NCI-H2227 (cell line): ENCODE results near the gene SDCCAG8.

Experiments used
- DNase-seq: peaks from one replicate; lab custom pipeline; 2025; ENCODE audit not compliant: unreplicated experiment; lab: John Stamatoyannopoulos, UW

The SDCCAG8 gene

DNA sequence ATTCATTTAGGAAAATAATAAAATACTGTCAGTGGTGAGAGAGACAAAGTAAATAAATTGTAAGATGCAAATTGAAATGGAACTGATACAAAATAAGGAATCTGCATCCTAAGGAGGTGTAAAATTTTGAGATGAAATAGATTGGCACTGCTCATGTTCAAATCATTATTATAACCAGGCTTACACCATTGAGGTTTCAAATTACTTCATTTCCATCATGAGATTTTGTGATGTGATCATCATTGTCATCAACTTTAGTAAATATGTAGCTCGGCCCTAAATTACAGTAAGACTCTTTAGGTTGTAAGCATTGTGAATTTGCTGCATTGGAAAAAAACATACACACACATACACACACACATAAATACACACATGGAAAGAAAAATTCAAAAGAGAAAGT lies 123.4 kb downstream of the SDCCAG8 start:
- no peak for DNase-seq

DNA sequence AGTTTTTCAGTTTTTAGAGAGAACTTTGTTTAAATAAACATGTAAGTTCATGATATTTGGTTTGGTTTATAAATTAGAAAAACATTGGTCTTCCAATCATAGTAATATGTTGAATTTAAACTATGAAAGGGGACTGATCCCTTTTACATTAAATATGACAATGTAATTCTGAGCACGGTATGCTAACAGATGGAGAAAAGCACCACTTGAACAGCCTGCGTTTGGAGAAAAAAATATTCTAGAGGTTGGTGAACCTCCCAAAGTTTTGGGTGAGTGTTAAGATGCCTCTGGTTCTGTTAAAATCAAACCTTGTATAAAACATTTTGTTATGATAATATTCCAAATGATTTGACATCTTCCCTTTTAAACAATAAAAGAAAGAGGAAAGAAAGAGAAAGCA lies 123.9 kb downstream of the SDCCAG8 start:
- no peak for DNase-seq

DNA sequence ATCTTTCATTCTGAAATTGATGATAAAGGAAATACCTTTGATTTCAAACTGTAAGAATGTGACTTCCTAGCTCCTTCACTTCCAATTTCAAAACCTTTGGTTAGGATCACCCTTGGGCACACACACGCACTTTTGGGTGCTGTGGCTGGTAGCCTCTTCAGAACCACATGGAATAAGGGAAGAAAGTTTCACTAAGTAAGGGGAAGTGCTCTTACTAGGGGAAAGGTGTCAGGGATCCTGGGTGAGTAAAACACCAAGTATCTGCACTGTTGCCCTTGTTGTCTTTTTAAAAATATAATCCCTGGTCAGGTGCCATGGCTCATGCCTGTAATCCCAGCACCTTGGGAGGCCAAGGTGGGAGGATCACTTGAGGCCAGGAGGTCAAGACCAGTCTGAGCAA lies 132.4 kb downstream of the SDCCAG8 start:
- no peak for DNase-seq

DNA sequence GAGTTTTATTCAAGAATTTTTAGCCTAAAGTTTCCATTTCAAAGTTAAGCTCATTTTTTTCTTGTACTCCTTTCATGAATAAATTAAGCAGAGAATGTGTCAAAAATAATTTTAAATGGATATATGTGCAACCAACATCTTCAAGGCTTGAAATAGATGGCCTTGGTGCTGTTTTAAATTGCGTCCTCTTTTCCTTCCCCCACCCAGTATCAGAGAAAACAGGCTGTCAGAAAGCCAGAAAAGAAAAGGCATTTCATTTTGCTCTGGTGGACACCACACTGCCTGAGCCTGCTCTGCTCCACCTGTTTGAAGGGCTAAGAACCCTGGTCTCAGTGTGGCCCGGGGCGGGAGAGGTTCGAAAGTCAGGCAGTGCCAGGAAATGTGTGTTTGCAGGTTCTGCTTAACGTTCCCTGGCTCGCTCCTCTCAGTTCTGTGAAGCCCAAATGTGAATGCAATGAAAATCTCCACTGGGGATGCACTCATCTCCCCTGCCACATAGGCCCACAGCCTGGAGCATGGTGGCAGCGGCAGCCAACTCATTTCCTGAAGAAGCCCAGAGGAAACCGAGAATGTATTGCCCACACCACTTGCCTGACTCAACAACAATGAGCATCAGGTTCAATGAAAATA lies 134.4 kb downstream of the SDCCAG8 start:
- no peak for DNase-seq

DNA sequence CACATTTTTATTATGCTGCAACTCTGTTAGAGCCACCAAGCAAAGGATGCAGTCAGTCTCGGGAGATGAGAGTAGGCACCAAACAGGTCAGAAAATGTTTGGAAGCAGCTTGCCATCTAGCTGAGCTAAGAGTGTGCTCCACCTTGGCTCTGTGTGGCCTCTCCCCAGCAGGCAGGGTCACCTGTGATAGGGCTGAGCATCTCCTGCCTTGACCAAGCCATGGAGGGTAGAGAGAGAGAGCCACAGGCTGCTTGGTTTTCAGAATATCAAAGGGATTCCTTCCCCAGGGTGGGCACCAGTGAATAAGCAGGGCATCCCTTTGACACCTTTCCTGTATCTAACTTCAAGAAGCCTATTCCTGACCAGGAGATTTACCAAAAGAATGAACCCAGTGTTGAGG lies 135.5 kb downstream of the SDCCAG8 start:
- no peak for DNase-seq

DNA sequence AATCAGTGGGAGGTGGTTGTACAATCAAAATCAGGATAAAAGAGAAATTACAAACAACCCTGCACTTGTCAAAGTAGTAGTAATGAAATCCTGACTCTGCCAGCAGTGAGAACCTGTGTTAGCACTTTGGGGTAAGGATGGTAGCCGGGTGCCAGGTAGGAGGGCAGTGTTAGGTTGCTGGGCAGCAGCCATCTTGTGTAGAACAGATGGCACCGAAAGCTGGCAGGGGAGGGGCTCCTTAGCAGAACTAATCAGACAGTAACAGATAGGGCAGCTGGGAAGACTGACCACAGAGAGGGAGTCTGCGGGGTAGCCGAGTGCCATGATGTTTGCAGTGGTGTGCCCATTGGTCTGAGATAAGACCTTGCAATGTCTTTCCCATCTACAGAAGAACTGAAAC lies 137.3 kb downstream of the SDCCAG8 start:
- no peak for DNase-seq

DNA sequence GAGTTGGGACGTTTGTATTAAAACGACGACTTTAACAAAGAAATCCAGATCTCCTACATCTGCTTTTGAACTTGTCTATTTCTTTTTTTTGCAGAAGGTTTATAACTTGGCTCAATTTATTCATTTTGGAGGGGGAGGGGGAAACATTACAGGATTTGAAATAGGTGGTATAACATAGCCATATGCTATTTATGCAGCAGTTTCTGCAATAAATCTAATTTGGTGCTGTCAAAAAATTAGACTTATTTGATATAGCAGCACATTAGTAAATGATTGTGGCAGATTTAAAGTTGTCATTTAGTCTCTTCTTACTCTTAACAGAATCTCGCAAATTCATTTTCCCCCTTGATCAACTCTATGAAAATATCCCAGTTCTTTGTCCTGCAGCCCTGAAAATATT lies 138.2 kb downstream of the SDCCAG8 start:
- DNase-seq: no peak

DNA sequence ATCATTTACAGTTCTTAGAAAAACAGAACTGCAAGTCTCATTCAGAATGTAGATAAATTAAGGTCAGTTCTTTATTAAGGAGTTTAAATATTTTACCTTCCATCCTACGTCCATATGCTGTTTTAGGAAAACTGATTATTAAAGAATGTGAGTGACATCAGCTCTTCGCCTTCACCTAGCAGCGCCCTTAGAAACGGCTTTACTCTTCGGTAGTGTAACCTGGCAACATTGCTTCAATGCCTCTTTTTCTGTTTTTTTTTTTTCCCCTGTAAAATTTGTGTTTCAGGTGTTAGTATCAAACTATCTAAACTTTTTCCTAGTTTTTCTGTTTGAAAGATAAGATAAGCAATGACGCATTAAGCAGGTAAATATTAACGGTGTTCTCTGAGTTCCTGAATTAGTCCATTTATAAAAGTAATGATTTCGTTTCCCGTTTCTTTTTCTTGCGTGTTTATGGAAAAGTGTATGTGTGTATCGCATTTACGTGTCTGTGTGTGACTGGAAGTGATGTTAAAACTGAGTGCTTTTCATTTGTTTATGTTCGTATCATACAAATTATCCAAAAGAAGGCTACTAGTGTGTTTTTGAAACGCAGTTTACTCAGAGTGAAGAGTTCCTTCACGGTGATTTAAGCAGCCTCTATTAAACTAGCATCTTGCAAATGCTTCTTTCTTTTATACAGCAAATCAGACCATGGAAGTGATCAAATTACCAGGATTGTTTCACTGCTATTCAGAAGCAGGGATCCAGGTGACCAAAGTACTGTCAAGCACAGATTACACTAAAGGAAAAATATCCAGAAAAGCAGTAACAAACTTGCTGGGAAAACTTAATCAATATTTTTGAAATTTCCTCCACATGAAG lies 139.0 kb downstream of the SDCCAG8 start:
- DNase-seq: no peak

DNA sequence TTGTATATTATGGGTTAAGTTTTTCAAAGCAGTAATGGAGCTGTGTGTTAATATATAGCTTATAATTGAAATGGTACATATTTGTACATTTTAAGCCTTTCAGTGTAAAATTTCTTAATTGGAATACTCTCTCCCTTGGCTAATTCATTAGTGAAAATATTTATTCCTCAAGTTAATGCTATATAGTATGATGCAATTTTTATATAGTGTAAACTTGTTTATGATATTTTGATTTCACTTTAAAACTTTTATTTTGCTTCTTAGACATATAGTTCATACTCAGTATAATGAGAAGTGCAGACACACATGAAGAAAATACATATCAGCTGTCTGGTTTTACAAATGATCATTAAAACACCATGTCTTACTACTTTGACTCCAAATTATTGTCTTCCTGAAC lies 140.6 kb downstream of the SDCCAG8 start:
- DNase-seq: no peak

DNA sequence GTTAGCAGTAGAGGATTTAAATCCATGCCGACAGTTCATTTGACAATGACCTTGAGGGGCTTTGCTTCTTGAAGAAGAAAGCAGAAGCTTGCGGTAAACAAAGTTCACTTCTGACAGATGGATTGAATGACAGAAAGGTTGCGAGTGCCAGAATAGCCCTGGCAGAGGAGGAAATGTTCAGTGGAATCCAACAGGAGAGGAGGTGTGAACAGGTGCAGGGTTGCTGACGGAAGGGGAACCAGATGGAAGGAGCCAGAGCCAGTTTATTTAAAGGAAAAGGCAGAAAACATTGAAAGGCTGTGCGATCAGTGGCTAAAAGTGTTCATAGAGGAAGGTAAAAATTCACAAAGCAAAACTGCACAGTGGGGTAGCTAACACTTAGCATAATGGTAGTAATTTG lies 141.0 kb downstream of the SDCCAG8 start:
- no peak for DNase-seq

DNA sequence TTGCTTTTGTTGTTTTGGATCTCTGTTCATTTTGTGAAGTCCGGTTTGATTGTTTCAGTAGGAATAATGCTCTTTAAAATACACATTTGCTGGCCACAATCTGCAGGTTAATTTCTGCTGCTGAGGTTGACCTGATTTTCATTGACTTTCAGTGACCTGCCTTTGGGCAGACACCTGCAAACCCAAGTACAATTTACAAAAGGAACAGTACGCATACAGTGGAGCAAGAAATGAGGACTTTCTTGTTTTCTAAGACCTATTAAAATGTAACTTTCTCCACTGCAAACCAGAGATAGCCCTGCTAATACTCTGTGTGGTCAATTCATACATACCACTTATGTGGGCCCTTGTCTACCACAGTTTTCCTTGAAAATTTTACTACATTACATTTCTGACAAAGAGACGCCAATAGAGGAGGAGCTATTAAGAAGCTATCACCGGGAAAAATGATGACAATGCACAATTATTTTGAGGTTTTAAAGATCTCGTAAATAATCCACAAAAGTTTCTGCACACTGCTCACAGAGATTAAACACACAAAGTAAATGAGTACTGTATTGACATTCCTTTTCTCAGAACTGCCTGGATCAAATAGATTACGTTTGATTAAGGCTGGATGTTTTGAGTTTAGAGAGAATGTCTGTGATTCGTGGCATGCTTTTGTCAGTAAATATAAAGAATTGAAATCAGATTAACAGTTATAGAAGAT lies 141.9 kb downstream of the SDCCAG8 start:
- DNase-seq: no peak

DNA sequence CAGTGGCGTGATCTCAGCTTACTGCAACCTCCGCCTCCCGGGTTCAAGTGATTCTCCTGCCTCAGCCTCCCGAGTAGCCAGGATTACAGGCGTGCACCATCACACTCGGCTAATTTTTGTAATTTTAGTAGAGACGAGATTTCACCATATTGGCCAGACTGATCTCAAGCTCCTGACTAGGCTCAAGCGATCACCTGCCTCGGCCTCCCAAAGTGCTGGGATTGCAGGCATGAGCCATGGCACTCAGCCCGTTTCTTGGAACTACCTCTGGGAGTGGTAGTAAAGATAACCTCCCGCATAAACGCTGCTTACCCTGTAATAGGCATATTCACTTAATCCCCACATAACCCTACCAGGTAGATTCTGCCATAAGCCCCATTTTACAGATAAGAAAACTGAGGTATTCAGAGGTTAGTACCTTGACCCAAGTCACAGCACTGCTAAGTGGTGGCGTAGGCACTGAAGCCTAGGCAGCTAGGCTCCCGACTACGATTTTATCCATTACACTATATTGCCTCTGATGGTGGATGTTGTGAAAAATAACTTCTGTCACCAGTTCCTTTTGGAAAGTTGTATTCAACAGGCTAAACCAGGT lies 143.8 kb downstream of the SDCCAG8 start:
- no peak for DNase-seq

DNA sequence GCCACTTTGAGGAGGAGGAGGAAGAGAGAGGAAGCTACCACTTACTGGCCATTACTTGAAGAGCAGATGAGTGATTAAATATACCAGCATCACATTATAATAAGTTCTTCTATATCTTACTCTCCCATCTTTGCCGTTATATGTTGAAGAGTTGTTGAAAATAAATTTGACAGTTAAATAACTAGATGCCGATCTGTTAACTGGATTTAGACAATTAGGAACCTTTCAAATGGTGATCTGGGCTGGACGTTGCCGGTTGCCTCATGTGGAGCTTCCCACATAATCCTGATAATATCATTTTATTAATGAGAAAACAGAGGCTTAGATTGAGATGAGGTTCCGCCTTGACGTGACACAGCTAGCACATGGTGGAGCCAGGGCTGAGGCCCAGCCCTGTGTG lies 147.0 kb downstream of the SDCCAG8 start:
- DNase-seq: no peak

DNA sequence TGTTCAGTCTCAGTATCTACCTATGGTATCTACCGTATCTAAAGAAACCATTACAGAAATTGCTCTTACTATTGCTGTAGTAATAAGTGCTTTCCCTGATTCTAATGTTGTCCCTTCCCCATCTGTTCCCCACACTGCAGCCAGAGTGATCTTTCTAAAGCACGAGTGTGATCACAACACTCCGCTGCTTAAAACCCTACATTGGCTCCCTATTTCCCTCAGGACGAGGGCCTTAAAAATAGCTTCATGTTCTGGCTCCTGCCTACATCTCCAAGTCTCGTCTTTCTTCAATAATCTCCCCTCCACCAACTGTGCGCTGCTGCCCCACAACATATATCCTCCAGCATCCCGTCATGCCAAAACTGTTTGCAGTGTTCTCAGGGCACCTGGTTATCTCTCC lies 150.6 kb downstream of the SDCCAG8 start:
- DNase-seq: no peak

DNA sequence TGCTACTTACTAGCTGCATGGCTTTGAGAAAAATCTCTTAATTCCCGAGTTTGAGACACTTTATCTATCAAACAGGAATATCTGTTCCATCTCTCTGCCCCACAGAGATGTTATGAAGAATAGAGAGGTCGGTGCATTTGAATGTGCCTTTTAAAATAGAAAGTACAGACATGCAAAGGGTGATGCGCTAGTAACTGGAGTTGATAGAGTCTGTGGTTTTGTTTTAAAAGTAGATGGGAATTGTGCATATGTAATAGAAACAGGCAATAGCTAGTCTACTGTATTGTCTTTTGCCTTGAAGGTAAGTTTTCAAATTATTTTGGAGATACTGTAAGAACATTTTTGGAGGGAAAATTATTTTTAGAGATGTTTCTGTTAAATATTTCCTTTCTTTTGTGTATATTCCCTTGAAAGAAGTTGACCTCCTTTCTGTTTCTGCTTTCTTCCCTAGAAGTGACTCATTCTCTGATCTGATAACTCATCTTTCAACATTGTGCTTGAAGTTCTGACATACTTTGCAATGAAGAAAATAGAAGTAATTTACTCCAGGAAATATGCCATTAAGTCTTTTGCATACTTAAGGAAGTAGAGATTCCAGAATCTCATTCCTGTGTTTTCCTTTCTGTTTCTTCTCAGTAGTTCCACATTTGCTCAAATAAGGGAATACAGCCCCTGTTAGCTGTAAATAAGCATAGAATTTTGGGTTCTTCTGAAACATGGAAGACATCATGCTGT lies 151.6 kb downstream of the SDCCAG8 start:
- no peak for DNase-seq

DNA sequence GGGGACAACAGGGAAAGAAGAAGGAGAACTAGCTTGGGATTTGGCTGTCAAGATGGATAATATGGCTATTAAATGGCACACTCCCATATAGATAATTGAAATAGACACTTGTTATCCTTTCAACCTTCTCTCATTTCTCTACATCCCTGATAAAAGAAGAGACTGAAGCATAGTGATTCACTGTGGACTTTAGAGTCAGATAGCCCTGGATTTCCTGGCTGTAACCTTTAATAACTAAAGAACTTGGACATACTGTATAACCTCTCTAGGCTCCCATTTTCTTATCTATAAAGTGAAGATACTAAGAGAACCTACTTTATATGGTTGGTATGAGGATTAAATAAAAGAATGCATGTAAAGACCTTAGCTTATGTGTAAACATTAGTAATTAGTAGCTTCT lies 152.6 kb downstream of the SDCCAG8 start:
- DNase-seq: no peak

DNA sequence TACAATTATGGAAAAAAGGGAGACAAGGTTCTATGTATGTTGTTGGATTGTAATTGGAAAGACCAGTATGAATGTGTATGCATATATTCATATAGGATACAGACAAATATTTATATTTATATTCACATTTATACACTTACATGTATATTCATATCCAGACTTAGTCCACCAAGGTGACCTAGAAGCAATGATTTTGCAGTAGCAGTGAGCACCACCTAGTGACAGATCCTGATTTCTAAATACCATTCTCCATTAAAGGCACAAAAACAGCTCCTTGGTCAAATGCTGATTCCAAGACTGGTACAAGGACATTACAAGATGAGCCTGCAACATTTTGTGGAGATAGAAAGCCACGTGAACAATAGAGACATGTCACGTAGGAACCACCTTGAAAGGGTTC lies 153.4 kb downstream of the SDCCAG8 start:
- DNase-seq: peak; percentile 11

DNA sequence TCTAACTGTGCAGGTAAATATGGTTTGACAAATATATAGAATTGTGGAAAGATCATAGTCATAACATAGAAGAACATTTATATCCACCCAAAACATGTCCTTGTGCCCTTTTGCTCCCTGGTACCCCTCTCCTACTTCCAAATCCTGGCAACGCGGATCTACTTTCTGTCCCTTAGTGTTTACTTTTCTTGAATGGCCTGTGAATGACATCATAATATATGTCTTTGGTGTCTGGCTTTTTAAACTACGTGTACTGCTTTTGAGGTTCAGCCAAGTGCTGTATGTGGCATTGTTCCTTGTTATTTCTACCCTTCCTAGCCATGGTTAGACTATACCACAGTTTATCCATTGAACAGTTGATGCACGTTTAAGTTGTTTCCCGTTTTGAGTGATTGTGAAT lies 155.6 kb downstream of the SDCCAG8 start:
- DNase-seq: no peak

DNA sequence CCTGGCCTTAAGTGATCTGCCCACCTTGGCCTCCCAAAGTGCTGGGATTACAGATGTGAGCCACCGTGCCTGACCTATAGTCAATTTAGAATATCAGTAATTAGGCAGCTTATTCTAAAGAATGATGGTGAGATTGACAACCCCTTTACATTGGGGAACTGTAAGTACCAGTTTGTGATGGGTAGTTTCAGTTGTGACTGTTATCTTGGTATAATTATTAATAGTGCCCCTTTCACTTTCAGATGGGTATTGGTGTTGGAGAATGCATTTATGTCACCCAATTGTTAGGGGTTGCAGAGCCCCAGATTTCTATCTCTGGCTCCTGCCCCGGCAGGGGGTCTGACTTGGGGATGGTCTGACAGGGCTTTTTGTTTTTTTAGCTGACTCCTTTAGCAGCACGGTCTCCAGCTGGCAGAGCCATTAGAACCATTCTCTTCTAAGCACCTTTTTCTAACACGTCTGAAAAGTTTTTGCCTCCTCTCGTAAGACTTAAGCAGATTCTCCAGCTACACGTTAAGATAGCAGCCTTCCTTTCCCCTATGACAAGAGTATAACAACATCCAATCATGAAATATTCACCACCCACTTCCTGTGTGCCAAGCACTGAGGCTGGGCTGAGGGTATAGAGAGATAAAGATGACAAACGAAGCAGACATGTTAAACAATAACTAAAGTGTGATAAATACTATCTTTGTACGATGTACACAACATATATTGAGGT lies 157.8 kb downstream of the SDCCAG8 start:
- no peak for DNase-seq

DNA sequence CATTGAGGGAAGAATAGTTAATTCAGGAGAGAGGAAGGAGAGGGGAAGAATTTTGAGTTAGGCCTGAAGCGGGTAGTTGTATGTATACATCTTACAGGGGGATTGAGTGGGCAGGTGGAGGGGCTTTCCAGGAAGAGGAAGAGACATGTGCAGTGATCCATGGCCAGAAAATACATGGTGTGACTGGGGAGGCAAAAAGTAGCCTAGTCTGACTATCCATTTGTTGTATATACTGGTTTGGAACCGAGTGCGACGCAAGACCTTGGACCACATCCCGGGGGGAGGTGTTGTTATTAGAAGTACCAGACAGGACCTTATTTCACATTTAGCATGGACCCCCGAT lies 158.3 kb downstream of the SDCCAG8 start:
- no peak for DNase-seq
